Stomach smooth muscle (tissue), 2 donors: ENCODE results near the gene WFDC13.
"Not testable (repeated sequence)": the region's sequence is repeated elsewhere in the genome, so short reads cannot be mapped to it uniquely, and the experiment has no call there.

Source experiments
- H3K27ac ChIP-seq: one replicate; pipeline ENCODE4 v1.7.0; 2013; ENCODE audit warnings: mild to moderate bottlenecking, low read length, inconsistent platforms
- H3K27me3 ChIP-seq, 2 donors: one replicate each; pipeline ENCODE4 v1.7.0; 2013; ENCODE audit warnings: low read length in 2 of 2; ENCODE audit not compliant: insufficient read depth in 2 of 2, control insufficient read depth in 1 of 2
- H3K36me3 ChIP-seq, 2 donors: one replicate each; pipeline ENCODE4 v1.7.0; 2013; ENCODE audit warnings: low read length in 2 of 2; ENCODE audit not compliant: control insufficient read depth in 2 of 2, insufficient read depth in 2 of 2
- H3K4me1 ChIP-seq: one replicate; pipeline ENCODE4 v1.7.0; 2013; ENCODE audit warnings: low read length; ENCODE audit not compliant: control insufficient read depth, insufficient read depth
- H3K4me3 ChIP-seq, 2 donors: one replicate each; pipeline ENCODE4 v1.7.0; 2013; ENCODE audit warnings: low read length in 2 of 2
- H3K9ac ChIP-seq, 2 donors: one replicate each; pipeline ENCODE4 v1.7.0; 2013; ENCODE audit warnings: low read length in 2 of 2, mild to moderate bottlenecking in 1 of 2
- H3K9me3 ChIP-seq, 2 donors: one replicate each; pipeline ENCODE4 v1.7.0; 2013; ENCODE audit warnings: low read length in 2 of 2; ENCODE audit not compliant: control insufficient read depth in 2 of 2
- donor health status: healthy.
- donor health status: Pancreatic carcinoma.

WFDC13 gene

DNA sequence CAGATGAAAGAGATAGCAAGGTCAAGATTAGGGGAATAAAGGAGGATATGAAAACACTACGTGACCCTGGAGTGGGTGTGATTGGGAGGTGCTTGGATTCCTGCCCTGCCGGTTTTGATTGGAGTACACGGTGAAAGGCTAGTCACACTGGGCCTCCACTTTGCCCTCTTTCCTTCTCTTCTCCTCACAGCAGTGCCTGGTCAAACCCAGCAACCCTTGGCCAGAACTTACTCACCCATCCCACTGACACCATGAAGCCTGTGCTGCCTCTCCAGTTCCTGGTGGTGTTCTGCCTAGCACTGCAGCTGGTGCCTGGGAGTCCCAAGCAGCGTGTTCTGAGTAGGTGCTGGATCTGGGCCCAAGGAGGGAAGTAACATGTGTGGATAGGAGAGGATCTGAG, at the start of gene WFDC13:
WFDC13 (plus strand) TSS at position 166 of the 400 bp plus-strand sequence; CDS start at position 252, 86 bp downstream.
- Histone ChIP-seq H3K4me1 (no peaks in the 10 kb centered on the region), H3K27ac (no peak within 1 kb of the TSS), H3K27me3 (no peaks in the 10 kb centered on the region), H3K9ac (no peak within 1 kb of the TSS), H3K36me3 (no peaks in the 10 kb centered on the region), H3K9me3 (no peaks in the 10 kb centered on the region), H3K4me3 (no peak within 1 kb of the TSS)

- H3K36me3 ChIP-seq, H3K27ac ChIP-seq, H3K4me3 ChIP-seq, H3K4me1 ChIP-seq, H3K9me3 ChIP-seq, H3K27me3 ChIP-seq, H3K9ac ChIP-seq: not testable (repeated sequence)
Measured at GRCh38 chr20:45657038-45657437, 44.8 kb upstream of the WFDC13 start.

DNA sequence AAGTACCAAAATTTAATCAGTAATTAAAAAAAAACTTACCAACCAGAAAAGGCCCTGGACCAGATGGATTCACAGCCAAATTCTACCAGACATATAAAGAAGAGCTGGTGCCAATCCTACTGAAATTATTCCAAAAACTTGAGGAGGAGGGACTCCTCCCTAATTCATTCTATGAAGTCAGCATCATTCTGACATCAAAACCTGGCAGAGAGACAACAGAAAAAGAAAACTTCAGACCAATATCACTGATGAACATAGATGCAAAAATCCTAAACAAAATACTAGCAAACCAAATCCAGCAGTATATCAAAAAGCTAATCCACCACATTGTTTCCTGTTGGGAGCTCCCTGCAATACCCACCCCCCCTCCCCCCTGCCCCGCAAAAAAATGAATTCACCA, 31.7 kb upstream of the WFDC13 start, which contains the start of gene WFDC11:
WFDC11 (minus strand) TSS at position 101 of the 400 bp plus-strand sequence. CDS start 19,639 bp downstream, outside the sequence.
- H3K27me3 ChIP-seq, result no peaks in the 10 kb centered on the region
- no peak within 1 kb of the TSS for H3K4me3 ChIP-seq
- no peaks in the 10 kb centered on the region for H3K36me3 ChIP-seq
- H3K9me3 ChIP-seq, result peaks cover 0 to 2% of the 10 kb centered on the region in 2 donors
- H3K4me1 ChIP-seq, result no peaks in the 10 kb centered on the region
- no peak within 1 kb of the TSS for H3K27ac ChIP-seq
- no peak within 1 kb of the TSS for H3K9ac ChIP-seq

DNA sequence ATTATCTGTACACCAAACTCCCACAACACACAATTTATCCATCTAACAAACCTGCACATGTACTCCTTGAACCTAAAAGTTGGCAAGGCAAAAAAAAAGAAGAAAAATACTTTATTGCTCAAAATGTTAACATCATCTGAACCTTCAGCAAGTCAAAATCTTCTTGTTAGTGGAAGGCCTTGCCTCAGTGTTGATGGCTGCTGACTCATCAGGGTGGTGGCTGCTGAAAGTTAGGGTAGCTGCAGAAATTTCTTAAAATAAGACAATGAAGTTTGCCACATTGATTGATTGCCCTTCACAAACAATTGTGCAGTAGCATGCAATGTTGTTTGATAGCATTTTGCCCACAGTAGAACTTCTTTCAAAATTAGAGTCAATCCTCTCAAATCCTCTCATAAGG, 29.1 kb upstream of the WFDC13 start:
- H3K4me3 ChIP-seq, result no peak overlapping the region
- no peaks in the 10 kb centered on the region for H3K27me3 ChIP-seq
- no peaks in the 10 kb centered on the region for H3K4me1 ChIP-seq
- no peak overlapping the region for H3K9ac ChIP-seq
- no peak overlapping the region for H3K27ac ChIP-seq
- H3K36me3 ChIP-seq, result no peaks in the 10 kb centered on the region
- H3K9me3 ChIP-seq, result no peaks in the 10 kb centered on the region

DNA sequence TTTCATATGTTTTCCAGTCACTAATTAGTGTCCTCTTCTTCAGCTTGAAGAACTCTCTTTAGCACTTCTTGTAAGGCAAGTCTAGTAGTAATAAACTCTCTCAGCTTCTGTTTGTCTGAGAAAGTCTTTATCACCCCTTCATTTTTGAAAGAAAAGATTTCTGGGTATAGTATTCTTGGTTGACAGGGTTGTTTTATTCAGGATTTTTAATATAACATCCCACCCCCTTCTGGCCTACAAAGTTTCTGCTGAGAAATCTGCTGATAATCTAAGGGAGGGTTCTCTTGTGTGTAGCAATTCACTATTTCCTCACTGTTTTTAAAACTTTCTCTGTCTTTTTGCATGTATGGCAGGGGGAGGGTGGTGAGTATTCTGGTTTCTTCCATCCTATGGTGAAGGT, 22.2 kb upstream of the WFDC13 start:
- Histone ChIP-seq H3K4me3 (no peak overlapping the region), H3K4me1 (no peaks in the 10 kb centered on the region), H3K27me3 (no peaks in the 10 kb centered on the region), H3K36me3 (no peaks in the 10 kb centered on the region), H3K9me3 (peaks cover 8 to 25% of the 10 kb centered on the region in 2 donors), H3K9ac (no peak overlapping the region), H3K27ac (no peak overlapping the region)

GRCh38 chr20:45685896-45686295, 15.9 kb upstream of the WFDC13 start:
- Histone ChIP-seq H3K9ac (no peak overlapping the region), H3K9me3 (peaks cover 0 to 7% of the 10 kb centered on the region in 2 donors), H3K27me3 (peaks cover 0 to 2% of the 10 kb centered on the region in 2 donors), H3K4me3 (no peak overlapping the region), H3K36me3 (no peaks in the 10 kb centered on the region), H3K27ac (no peak overlapping the region), H3K4me1 (no peaks in the 10 kb centered on the region)

DNA sequence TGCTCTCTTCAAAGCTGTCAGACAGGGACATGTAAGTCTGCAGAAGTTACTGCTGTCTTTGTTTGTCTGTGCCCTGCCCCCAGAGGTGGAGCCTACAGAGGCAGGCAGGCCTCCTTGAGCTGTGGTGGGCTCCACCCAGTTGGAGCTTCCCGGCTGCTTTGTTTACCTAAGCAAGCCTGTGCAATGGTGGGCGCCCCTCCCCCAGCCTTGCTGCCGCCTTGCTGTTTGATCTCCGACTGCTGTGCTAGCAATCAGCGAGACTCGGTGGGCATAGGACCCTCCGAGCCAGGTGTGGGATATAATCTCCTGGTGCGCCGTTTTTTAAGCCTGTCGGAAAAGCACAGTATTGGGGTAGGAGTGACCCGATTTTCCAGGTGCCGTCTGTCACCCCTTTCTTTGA, 8.5 kb upstream of the WFDC13 start:
- H3K4me3 ChIP-seq, H3K27me3 ChIP-seq, H3K36me3 ChIP-seq, H3K4me1 ChIP-seq, H3K9ac ChIP-seq, H3K27ac ChIP-seq, H3K9me3 ChIP-seq: not testable (repeated sequence)

DNA sequence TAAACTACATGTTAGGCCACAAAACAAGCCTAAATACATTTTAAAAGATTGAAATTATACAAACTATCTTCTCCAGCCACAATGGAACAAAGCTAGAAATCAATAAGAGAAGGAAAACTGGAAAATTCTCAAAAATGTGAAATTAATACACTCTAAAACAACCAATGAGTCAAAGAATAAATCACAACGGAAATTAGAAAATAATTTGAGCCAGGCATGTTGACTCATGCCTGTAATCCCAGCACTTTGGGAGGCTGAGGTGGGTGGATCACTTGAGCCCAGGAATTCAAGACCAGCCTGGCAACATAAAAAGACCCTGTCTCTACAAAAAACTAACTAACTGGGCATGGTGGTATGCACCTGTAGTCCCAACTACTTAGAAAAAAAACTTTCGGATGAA, 6.3 kb upstream of the WFDC13 start:
- Histone ChIP-seq H3K9me3 (peaks cover 0 to 5% of the 10 kb centered on the region in 2 donors), H3K27me3 (no peaks in the 10 kb centered on the region), H3K4me1 (no peaks in the 10 kb centered on the region), H3K4me3 (no peak overlapping the region), H3K27ac (no peak overlapping the region), H3K36me3 (no peaks in the 10 kb centered on the region), H3K9ac (no peak overlapping the region)

DNA sequence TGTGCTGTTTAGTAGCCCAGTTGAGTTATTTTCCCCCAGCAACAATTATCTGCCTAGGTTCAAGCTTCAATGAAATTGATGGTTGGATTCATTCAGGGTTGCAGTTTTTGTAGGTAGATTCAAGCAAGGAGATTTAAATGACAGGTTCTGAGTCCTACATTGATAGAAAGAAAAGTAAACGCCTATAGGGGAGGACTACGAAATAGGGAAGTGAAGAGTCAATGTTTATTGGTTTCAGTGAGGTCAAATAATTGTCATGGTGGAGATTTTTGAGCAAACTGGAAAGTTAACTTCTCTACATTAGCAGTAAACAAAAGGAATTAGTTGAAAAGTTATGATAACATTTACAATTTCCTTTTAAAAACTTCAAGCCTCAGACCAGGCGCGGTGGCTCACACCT, 734 bp upstream of the WFDC13 start:
- H3K4me1 ChIP-seq, result no peaks in the 10 kb centered on the region
- H3K9ac ChIP-seq, result no peak overlapping the region
- no peaks in the 10 kb centered on the region for H3K27me3 ChIP-seq
- no peaks in the 10 kb centered on the region for H3K36me3 ChIP-seq
- H3K27ac ChIP-seq, result no peak overlapping the region
- H3K9me3 ChIP-seq, result no peaks in the 10 kb centered on the region
- H3K4me3 ChIP-seq, result no peak overlapping the region

GRCh38 chr20:45704969-45705637, 3.3 kb downstream of the WFDC13 start, which contains the start of gene WFDC10B:
WFDC10B (minus strand) TSS chr20:45705019; CDS start chr20:45685992, 19,027 bp downstream.
- H3K9me3 ChIP-seq, result peaks cover 0 to 4% of the 10 kb centered on the region in 2 donors
- no peak within 1 kb of the TSS for H3K27ac ChIP-seq
- H3K9ac ChIP-seq, result no peak within 1 kb of the TSS
- H3K36me3 ChIP-seq, result no peaks in the 10 kb centered on the region
- H3K4me3 ChIP-seq, result no peak within 1 kb of the TSS
- H3K27me3 ChIP-seq, result no peaks in the 10 kb centered on the region
- H3K4me1 ChIP-seq, result no peaks in the 10 kb centered on the region

DNA sequence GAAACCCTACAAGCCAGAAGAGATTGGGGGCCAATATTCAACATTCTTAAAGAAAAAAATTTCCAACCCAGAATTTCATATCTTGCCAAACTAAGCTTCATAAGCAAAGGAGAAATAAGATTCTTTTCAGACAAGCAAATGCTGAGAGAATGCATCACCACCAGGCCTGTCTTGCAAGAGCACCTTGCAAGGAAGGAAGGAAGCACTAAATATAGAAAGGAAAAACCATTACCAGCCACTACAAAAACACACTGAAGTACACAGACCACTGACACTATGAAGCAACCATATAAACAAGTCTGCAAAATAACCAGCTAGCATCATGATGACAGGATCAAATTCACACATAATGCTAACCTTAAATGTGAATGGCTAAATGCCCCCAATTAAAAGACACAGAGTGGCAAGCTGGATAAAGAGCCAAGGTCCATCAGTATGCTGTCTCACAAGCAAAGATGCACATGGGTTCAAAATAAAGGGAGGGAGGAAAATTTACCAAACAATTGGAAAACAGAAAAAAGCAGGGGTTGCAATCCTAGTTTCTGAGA, 14.4 kb downstream of the WFDC13 start:
- not testable (repeated sequence) for H3K4me3 ChIP-seq, H3K9ac ChIP-seq, H3K9me3 ChIP-seq, H3K27ac ChIP-seq, H3K27me3 ChIP-seq, H3K36me3 ChIP-seq, H3K4me1 ChIP-seq
